Astrocyte (in vitro differentiated cells and primary cell): ENCODE results near the gene AP3S2. TPM values are rescaled to one million over a fixed set of nuclear protein-coding genes. Genes with fewer than 3 reads are reported as not detected.

Experiments
- DNase-seq: peaks from one replicate; pipeline ENCODE4 v3.0.0-alpha.2; 2010; ENCODE audit warnings: low read depth
- FAIRE-seq: peaks from 2 replicates; lab custom pipeline; 2011; peaks lifted over from hg19 to GRCh38; lab: Jason Lieb, UNC
- H2AFZ ChIP-seq: 2 replicates; pipeline ENCODE4 v1.6.0; 2012; ENCODE audit warnings: low read depth, low read length, inconsistent platforms
- H3K27ac ChIP-seq: 2 replicates; pipeline ENCODE4 v1.5.1; 2011; ENCODE audit warnings: low read depth, low read length, inconsistent platforms
- H3K27me3 ChIP-seq: 2 replicates; pipeline ENCODE4 v1.6.0; 2011; ENCODE audit warnings: low read length, inconsistent platforms; ENCODE audit not compliant: insufficient read depth
- H3K36me3 ChIP-seq: 2 replicates; pipeline ENCODE4 v1.5.1; 2011; ENCODE audit warnings: low read length, inconsistent platforms; ENCODE audit not compliant: insufficient read depth
- H3K4me1 ChIP-seq: 2 replicates; pipeline ENCODE4 v1.5.1; 2011; ENCODE audit warnings: low read length, inconsistent platforms; ENCODE audit not compliant: insufficient read depth
- H3K4me2 ChIP-seq: 2 replicates; pipeline ENCODE4 v1.6.0; 2012; ENCODE audit warnings: low read length, inconsistent platforms
- H3K4me3 ChIP-seq: 2 replicates; pipeline ENCODE4 v1.5.1; 2011; ENCODE audit warnings: low read depth, mild to moderate bottlenecking, low read length, inconsistent platforms; ENCODE audit not compliant: insufficient read depth
- H3K79me2 ChIP-seq: 2 replicates; pipeline ENCODE4 v1.6.0; 2012; ENCODE audit warnings: mild to moderate bottlenecking, low read length, inconsistent platforms; ENCODE audit not compliant: insufficient read depth
- H3K9ac ChIP-seq: 2 replicates; pipeline ENCODE4 v1.6.0; 2012; ENCODE audit warnings: mild to moderate bottlenecking, low read length, inconsistent platforms
- H3K9me3 ChIP-seq: 2 replicates; pipeline ENCODE4 v1.5.1; 2012; ENCODE audit warnings: low read depth, mild to moderate bottlenecking, low read length, inconsistent platforms; ENCODE audit not compliant: insufficient read depth
- H4K20me1 ChIP-seq: 2 replicates; pipeline ENCODE4 v1.6.0; 2012; ENCODE audit warnings: low read length, inconsistent platforms; ENCODE audit not compliant: insufficient read depth
- H3K27ac Mint-ChIP-seq: one replicate; pipeline ENCODE4 v1.8.0; 2021; ENCODE audit warnings: mild to moderate bottlenecking, mixed read lengths; ENCODE audit not compliant: unreplicated experiment
- H3K27me3 Mint-ChIP-seq: one replicate; pipeline ENCODE4 v1.8.0; 2021; ENCODE audit warnings: low read depth, mixed read lengths; ENCODE audit not compliant: unreplicated experiment
- H3K36me3 Mint-ChIP-seq: one replicate; pipeline ENCODE4 v1.8.0; 2021; ENCODE audit warnings: low read depth, mixed read lengths; ENCODE audit not compliant: unreplicated experiment
- H3K4me1 Mint-ChIP-seq: one replicate; pipeline ENCODE4 v1.8.0; 2021; ENCODE audit warnings: low read depth, mixed read lengths; ENCODE audit not compliant: unreplicated experiment
- H3K4me3 Mint-ChIP-seq: one replicate; pipeline ENCODE4 v1.8.0; 2021; ENCODE audit warnings: mild to moderate bottlenecking, moderate library complexity, mixed read lengths; ENCODE audit not compliant: unreplicated experiment
- H3K9me3 Mint-ChIP-seq: one replicate; pipeline ENCODE4 v1.8.0; 2021; ENCODE audit warnings: mild to moderate bottlenecking, mixed read lengths; ENCODE audit not compliant: unreplicated experiment
- CTCF ChIP-seq: IDR thresholded peaks from 2 replicates; pipeline ENCODE4 v1.5.1; 2011; ENCODE audit warnings: low read depth, mild to moderate bottlenecking, inconsistent platforms, low read length, moderate library complexity; ENCODE audit not compliant: insufficient read depth
- EZH2 ChIP-seq: IDR thresholded peaks from 2 replicates; pipeline ENCODE4 v1.6.1; 2012; ENCODE audit warnings: mild to moderate bottlenecking, low read length, inconsistent platforms; ENCODE audit not compliant: insufficient read depth
- total RNA-seq: library from RNA; stranded (reverse); gene quantifications from 2 replicates; pipeline ENCODE4 v1.2.1, GENCODE V29; 2021

Gene AP3S2
- total RNA-seq, 1 donor from 2014 or later: 41.2 TPM

- no peak overlapping the region for H3K27ac ChIP-seq
- H3K4me3 ChIP-seq: no peak overlapping the region
- FAIRE-seq: no peak
- no peaks in the 10 kb centered on the region for H3K9me3 ChIP-seq
- peaks cover 2% of the 10 kb centered on the region for H3K36me3 ChIP-seq
- no peaks in the 10 kb centered on the region for H3K4me1 ChIP-seq
- no peak for DNase-seq
- no peak overlapping the region for H3K27ac Mint-ChIP-seq
- no peak overlapping the region for H3K4me3 Mint-ChIP-seq
- H3K4me1 Mint-ChIP-seq: no peaks in the 10 kb centered on the region
- no peaks in the 10 kb centered on the region for H3K27me3 ChIP-seq
- no peak overlapping the region for H2AFZ ChIP-seq
- no peak overlapping the region for H3K4me2 ChIP-seq
- no peak overlapping the region for H3K9ac ChIP-seq
- no peaks in the 10 kb centered on the region for H3K27me3 Mint-ChIP-seq
- H3K36me3 Mint-ChIP-seq: peaks cover 7% of the 10 kb centered on the region
- H3K79me2 ChIP-seq: peaks cover 7% of the 10 kb centered on the region
- no peaks in the 10 kb centered on the region for H4K20me1 ChIP-seq
- no peaks in the 10 kb centered on the region for H3K9me3 Mint-ChIP-seq
- TF ChIP-seq CTCF: no peak
- TF ChIP-seq EZH2: no peak
These were observed 4.4 kb upstream of the AP3S2 start for GRCh38 chr15:89898146-89898545.

- H3K27ac Mint-ChIP-seq: peak overlapping the region; percentile 94
- peak overlapping the region; percentile 96 for H3K9ac ChIP-seq
- FAIRE-seq (no peak), DNase-seq (no peak)
- H3K27ac ChIP-seq: peak overlapping the region; percentile 86
- H2AFZ ChIP-seq: no peak overlapping the region
- TF ChIP-seq CTCF: no peak
- TF ChIP-seq EZH2: no peak
- no peaks in the 10 kb centered on the region for H3K27me3 Mint-ChIP-seq
- no peaks in the 10 kb centered on the region for H3K4me1 ChIP-seq
- peaks cover 33% of the 10 kb centered on the region for H3K79me2 ChIP-seq
- peaks cover 3% of the 10 kb centered on the region for H3K36me3 ChIP-seq
- H3K4me1 Mint-ChIP-seq: no peaks in the 10 kb centered on the region
- H4K20me1 ChIP-seq: peaks cover 13% of the 10 kb centered on the region
- H3K27me3 ChIP-seq: no peaks in the 10 kb centered on the region
- no peaks in the 10 kb centered on the region for H3K36me3 Mint-ChIP-seq
- no peaks in the 10 kb centered on the region for H3K9me3 Mint-ChIP-seq
- H3K4me2 ChIP-seq: peak overlapping the region; percentile 90
- peak overlapping the region; percentile 92 for H3K4me3 ChIP-seq
- H3K9me3 ChIP-seq: no peaks in the 10 kb centered on the region
- H3K4me3 Mint-ChIP-seq: peak overlapping the region; percentile 97
These were observed 767 bp downstream of the AP3S2 start for GRCh38 chr15:89893027-89893426.

GRCh38 chr15:89888214-89888804, 5.5 kb downstream of the AP3S2 start:
- no peaks in the 10 kb centered on the region for H3K9me3 Mint-ChIP-seq
- DNase-seq: peak; percentile 57
- H3K9me3 ChIP-seq: no peaks in the 10 kb centered on the region
- no peak overlapping the region for H3K9ac ChIP-seq
- no peaks in the 10 kb centered on the region for H3K4me1 ChIP-seq
- TF ChIP-seq CTCF: peak; percentile 62
- TF ChIP-seq EZH2: no peak
- H2AFZ ChIP-seq: no peak overlapping the region
- FAIRE-seq: no peak
- no peak overlapping the region for H3K27ac ChIP-seq
- peaks cover 14% of the 10 kb centered on the region for H3K36me3 ChIP-seq
- no peaks in the 10 kb centered on the region for H3K4me1 Mint-ChIP-seq
- no peaks in the 10 kb centered on the region for H3K27me3 Mint-ChIP-seq
- no peaks in the 10 kb centered on the region for H3K36me3 Mint-ChIP-seq
- peaks cover 16% of the 10 kb centered on the region for H4K20me1 ChIP-seq
- no peaks in the 10 kb centered on the region for H3K27me3 ChIP-seq
- no peak overlapping the region for H3K27ac Mint-ChIP-seq
- H3K4me3 ChIP-seq: no peak overlapping the region
- H3K79me2 ChIP-seq: peaks cover 28% of the 10 kb centered on the region
- H3K4me2 ChIP-seq: no peak overlapping the region
- H3K4me3 Mint-ChIP-seq: no peak overlapping the region
